ENCODE measurements around the gene TMEM175. TPM values are rescaled to one million over a fixed set of nuclear protein-coding genes. Genes with fewer than 3 reads are reported as not detected.

Gene TMEM175, protein sequence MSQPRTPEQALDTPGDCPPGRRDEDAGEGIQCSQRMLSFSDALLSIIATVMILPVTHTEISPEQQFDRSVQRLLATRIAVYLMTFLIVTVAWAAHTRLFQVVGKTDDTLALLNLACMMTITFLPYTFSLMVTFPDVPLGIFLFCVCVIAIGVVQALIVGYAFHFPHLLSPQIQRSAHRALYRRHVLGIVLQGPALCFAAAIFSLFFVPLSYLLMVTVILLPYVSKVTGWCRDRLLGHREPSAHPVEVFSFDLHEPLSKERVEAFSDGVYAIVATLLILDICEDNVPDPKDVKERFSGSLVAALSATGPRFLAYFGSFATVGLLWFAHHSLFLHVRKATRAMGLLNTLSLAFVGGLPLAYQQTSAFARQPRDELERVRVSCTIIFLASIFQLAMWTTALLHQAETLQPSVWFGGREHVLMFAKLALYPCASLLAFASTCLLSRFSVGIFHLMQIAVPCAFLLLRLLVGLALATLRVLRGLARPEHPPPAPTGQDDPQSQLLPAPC
- 10 to 100 TPM; 26.5 to 39.5 TPM for total RNA-seq

DNA sequence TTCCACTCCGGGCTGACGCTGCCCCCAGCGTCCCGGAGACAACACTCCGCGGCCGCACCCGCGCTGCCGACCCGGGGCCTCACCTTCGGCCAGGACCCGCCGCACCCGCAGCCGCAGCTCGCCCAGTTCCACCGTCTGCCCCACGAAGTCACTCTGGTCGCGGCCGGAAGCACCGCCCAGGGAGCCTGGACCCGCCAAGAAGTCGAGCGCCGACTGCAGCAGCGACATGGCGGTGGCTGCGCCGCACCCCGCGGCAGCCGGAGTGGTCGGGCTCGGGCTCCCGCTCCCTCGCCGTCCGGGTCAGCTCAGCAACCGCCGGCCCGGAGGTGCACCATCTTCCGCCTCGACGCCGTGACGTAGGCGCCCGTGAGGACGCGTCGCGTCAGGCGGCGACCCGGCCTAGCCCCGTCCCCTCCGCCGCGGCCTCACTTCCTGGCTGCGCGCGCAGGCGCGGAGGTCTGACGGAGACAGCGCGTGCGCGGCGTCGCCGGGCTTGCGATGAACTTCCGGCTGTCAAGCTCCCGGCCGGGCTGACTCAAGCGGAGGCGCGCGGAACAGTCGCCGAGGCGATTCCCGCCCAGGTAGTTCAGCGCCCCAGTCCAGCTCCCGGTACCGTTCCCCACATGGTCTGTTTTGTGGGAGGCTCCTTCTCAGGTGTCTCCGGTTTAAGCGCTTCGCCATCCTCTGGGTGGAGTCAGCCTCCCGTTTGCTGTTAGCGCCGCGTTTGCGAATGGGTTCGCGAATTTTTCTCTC is at the start of gene TMEM175, which contains the start of gene GAK:
TSS of gene TMEM175 (plus strand) at position 501 of the 753 bp plus-strand sequence. CDS start 15,280 bp downstream, outside the sequence.
TSS of gene GAK (minus strand) at position 357 of the 753 bp plus-strand sequence. CDS start at position 228, 129 bp downstream.
- peak; percentile 95 for ATAC-seq (ENCODE audit: insufficient number of reproducible peaks, low FRiP score, low read depth)
- TF ChIP-seq, protein P1, sequence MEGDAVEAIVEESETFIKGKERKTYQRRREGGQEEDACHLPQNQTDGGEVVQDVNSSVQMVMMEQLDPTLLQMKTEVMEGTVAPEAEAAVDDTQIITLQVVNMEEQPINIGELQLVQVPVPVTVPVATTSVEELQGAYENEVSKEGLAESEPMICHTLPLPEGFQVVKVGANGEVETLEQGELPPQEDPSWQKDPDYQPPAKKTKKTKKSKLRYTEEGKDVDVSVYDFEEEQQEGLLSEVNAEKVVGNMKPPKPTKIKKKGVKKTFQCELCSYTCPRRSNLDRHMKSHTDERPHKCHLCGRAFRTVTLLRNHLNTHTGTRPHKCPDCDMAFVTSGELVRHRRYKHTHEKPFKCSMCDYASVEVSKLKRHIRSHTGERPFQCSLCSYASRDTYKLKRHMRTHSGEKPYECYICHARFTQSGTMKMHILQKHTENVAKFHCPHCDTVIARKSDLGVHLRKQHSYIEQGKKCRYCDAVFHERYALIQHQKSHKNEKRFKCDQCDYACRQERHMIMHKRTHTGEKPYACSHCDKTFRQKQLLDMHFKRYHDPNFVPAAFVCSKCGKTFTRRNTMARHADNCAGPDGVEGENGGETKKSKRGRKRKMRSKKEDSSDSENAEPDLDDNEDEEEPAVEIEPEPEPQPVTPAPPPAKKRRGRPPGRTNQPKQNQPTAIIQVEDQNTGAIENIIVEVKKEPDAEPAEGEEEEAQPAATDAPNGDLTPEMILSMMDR (IDR thresholded peaks at IDR 0.05) = peak; percentile 12
- Histone ChIP-seq H3K36me3 (no peaks in the 10 kb centered on the region), H3K4me1 (ENCODE audit: control insufficient read depth in 1 of 2, low read depth in 2 of 2) (peaks cover 20 to 28% of the 10 kb centered on the region in 2 donors), H3K27me3 (replicated peaks; ENCODE audit: insufficient read depth) (no peaks in the 10 kb centered on the region), H3K4me3 (peak within 1 kb of the TSS; percentile 99), H3K9me3 (no peaks in the 10 kb centered on the region), H3K27ac (peak within 1 kb of the TSS; percentile 79 to 89)
- DNase-seq (ENCODE audit: low spot score) = peak; percentile 84

DNA sequence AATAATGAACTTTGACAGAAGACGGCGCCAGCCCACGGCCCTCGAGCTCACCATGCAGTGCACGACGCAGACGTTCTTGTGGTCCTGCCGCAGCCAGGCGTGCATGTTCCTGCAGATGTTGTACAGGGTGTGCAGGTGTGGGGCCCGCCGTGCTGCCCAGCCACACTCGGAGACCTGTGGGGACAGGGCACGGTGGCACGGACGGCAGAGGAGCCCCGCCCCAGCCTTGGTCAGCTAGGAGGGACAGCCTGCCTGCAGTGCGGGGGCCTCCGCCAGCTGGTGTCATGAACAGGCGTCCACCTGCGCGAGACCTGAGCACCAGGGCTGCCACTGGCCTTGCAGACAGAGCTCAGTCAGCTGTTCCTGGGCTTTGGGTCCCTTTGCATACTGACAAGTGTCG is 49.6 kb upstream of the TMEM175 start:
- no peaks in the 10 kb centered on the region for H3K4me1 ChIP-seq (ENCODE audit: control insufficient read depth in 1 of 2, low read depth in 2 of 2)
- H3K27me3 ChIP-seq (replicated peaks; ENCODE audit: insufficient read depth) = no peaks in the 10 kb centered on the region
- TF ChIP-seq, protein P1 (IDR thresholded peaks at IDR 0.05) = no peak
- peaks cover 37% of the 10 kb centered on the region for H3K36me3 ChIP-seq
- ATAC-seq (ENCODE audit: insufficient number of reproducible peaks, low FRiP score, low read depth) = no peak
- H3K4me3 ChIP-seq = no peak overlapping the region
- H3K27ac ChIP-seq = no peak overlapping the region
- no peak for DNase-seq (ENCODE audit: low spot score)
- no peaks in the 10 kb centered on the region for H3K9me3 ChIP-seq

DNA sequence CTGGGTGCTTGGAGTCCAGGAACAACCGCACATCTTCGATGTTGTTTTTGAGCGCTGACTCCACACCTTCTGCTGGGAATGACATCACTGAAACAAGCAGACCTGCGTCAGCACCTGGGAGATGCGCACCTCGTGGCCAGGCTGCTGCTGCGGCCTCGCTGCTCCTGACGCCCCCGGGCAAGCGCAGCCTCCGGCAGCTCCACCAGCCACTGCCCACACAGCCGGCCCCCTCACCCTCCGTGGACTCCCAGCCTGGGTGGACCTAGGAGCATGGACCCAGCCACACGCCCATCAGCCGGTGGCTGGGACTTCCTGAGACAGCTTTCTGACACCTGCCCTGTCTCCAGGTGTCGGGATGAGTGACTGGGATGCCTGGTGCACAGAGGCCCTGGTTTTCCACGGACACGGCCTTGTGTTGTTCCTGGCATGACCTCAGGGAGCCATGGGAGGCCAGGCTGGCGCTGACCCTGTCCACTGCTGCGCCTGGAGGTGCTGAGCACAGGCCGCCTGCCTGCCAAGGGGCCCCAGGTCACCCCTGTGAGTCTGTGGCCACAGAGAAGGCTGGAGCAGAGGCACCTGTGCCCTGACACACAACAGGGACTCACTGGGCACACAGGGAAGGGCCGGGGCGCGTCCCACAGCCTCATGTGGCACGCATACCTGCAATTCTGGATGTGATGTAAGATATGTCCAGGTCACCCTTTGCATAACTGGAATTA is 48.7 kb upstream of the TMEM175 start:
- Histone ChIP-seq H3K27me3 (replicated peaks; ENCODE audit: insufficient read depth) (no peaks in the 10 kb centered on the region), H3K36me3 (peaks cover 43% of the 10 kb centered on the region), H3K4me1 (ENCODE audit: control insufficient read depth in 1 of 2, low read depth in 2 of 2) (no peaks in the 10 kb centered on the region), H3K4me3 (no peak overlapping the region), H3K27ac (no peak overlapping the region), H3K9me3 (no peaks in the 10 kb centered on the region)
- TF ChIP-seq, protein P1 (IDR thresholded peaks at IDR 0.05) = no peak
- ATAC-seq (ENCODE audit: insufficient number of reproducible peaks, low FRiP score, low read depth) (no peak), DNase-seq (ENCODE audit: low spot score) (no peak)

DNA sequence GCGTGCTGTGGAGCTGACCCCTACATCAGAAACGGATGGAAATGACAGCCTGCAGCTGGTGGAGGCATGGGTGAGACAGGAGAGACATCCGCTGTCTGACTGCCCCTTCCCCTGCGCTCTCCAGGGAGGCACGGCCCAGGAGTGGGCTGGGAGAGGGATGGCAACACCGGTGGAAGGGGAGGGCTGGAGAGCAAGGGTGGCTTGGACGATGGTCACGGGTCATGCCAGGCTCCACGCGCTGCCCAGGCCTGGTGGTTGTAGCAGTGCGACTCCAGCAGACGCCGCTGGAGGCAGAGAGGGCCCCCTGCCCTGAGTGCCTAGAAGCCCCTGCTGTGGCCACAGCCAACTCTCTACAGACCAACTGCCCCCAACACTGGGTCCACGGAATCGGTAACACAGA is 48.0 kb upstream of the TMEM175 start:
- Histone ChIP-seq H3K9me3 (no peaks in the 10 kb centered on the region), H3K4me3 (no peak overlapping the region), H3K27me3 (replicated peaks; ENCODE audit: insufficient read depth) (no peaks in the 10 kb centered on the region), H3K4me1 (ENCODE audit: control insufficient read depth in 1 of 2, low read depth in 2 of 2) (no peaks in the 10 kb centered on the region), H3K36me3 (peaks cover 43% of the 10 kb centered on the region), H3K27ac (no peak overlapping the region)
- DNase-seq (ENCODE audit: low spot score) = no peak
- TF ChIP-seq, protein P1 (IDR thresholded peaks at IDR 0.05) = no peak
- no peak for ATAC-seq (ENCODE audit: insufficient number of reproducible peaks, low FRiP score, low read depth)

All from thoracic aorta (tissue), 2 donors.